SIG-M5 (cell line): ENCODE results near the gene PRM2.

Experiments
- DNase-seq: peaks from one replicate; lab custom pipeline; 2025; lab: John Stamatoyannopoulos, UW

PRM2 gene

DNA sequence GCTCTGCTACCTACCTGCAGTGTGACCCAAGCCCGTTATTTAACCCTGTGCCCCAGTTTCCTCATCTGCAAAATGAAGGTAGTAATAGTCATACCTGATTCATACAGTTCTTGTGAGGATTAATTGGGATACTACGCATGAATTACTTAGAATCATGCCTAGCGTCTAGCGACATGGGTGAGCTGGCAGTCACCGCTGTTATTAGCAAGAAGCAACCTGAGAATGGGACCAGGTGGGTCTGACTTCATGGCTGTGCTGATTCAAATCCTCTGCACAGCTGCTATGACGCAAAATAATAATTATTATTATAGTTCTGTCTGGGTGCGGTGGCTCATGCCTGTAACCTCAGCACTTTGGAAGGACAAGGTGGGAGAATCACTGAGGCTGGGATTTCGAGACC is 28.1 kb downstream of the PRM2 start:
- no peak for DNase-seq

DNA sequence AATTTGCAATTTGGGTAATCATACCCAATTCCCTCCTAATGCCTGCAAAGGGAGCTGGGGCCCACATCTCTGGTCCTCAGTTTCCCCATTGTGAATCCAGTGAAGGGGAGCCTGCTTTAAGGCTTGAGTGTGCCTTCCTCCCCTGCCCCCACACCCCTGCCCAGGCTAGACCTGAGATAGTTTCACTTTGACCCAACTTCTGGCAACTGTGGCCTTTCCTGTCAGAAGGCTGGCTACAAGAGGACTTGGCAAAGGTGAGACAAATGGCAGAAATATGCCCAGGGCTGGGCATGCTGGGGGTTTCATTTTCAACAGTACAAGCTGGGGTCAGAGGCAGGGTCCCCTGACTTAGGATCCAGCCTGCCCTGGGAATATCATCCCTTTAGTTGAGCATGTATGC is 30.3 kb downstream of the PRM2 start:
- no peak for DNase-seq

DNA sequence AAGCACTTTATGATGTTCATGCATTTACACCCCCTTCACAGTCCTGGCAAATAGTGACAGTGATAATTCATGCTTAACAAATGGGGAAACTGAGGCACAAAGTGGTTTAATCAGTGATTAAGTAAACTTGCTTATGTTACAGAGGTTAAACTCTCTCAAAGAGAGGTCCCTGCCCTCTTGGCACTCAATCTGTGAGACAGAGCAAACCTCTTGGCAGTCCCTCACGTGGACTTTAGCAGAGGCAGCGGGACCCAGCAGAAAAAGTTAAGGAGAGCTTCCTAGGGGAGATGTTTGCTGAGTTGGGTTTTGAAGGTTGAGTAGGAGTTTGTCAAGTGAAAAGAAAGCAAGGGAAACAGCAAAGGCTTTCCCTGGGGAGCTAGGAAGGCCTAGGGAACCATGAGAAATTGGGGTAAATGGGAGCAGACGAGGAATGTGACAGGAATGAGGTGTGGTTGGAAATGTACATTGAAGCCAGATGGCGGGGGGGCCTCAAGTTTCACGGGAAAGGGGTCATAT is 31.0 kb downstream of the PRM2 start:
- no peak for DNase-seq

DNA sequence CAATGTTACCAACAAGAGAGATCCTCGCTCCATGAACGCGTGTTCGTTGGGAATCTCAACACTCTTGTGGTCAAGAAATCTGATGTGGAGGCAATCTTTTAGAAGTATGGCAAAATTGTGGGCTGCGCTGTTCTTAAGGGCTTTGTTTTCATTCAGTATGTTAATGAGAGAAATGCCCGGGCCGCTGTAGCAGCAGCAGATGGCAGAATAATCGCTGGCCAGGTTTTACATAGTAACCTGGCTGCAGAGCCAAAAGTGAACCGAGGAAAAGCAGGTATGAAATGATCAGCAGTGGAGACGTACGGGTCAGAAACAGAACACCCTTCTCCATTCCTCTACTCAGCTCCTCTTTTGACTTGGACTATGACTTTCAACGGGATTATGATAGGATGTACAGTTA is 33.6 kb downstream of the PRM2 start:
- DNase-seq, result no peak

DNA sequence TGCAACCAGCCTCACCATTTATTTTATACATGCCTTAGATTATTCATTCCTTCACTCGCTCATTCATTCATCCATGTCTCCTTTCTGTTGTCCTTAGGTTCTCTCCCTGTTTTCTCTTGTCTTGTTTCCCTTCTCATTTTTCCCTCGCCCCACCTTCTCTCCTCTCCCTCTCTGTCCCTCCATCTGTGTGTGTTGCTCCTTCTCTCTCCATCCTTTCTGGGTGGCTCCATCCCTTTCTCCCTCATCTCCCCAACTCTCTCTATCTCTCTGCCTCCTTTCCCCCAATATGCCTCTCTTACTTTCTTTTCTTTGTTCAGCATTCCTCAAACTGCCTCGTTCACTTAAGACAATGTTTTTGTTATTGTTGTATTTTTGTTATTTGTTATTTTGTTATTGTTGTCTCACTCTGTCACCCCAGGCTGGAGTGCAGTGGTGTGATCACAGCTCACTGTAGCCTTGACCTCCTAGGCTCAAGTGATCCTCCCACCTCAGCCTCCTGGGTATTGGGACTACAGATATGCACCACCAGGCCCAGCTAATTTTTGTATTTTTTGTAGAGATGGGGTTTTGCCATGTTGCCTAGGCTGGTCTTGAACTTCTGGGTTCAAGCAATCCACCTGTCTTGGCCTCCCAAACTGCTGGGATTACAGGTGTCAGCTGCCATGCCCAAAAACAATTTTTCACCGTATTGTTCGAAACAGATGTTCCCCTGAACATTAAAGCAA is 34.6 kb downstream of the PRM2 start:
- no peak for DNase-seq

DNA sequence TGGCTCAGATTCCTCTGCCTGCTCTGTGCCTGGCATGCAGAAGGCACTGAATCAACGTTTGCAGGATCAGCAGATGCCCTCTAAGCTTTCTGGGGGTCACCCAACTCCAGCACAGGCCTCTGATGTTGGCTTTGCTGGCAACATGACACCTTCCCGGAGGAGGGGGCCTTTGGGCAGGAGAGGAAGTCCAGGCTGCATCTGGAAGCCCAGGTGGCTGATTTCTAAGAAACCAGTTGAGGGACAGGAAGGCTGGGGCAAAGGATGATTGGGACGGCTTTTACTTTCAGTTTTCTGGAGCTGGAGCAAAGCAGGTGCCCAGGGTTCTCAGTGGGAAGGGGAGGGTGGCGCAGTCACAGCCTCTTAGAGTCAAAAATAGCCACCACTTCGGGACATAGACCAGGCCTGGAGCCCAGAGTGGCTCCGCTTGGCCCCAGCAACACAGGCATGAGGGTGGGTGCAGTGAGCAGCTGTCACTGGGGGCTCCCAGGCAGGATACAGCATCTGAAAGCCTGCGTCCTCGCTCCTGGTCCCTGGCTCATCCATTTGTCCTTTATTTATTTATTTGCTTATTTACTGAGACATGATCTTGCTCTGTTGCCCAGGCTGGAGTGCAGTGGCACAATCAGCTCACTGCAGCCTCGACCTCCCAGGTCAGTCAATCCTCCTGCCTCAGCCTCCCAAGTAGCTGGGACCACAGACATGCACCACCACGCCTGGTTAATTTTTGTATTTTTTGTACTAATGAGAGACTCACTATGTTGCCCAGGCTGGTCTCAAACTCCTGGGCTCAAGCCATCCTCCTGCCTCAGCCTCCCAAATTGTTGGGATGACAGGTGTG is 35.4 kb downstream of the PRM2 start:
- no peak for DNase-seq

DNA sequence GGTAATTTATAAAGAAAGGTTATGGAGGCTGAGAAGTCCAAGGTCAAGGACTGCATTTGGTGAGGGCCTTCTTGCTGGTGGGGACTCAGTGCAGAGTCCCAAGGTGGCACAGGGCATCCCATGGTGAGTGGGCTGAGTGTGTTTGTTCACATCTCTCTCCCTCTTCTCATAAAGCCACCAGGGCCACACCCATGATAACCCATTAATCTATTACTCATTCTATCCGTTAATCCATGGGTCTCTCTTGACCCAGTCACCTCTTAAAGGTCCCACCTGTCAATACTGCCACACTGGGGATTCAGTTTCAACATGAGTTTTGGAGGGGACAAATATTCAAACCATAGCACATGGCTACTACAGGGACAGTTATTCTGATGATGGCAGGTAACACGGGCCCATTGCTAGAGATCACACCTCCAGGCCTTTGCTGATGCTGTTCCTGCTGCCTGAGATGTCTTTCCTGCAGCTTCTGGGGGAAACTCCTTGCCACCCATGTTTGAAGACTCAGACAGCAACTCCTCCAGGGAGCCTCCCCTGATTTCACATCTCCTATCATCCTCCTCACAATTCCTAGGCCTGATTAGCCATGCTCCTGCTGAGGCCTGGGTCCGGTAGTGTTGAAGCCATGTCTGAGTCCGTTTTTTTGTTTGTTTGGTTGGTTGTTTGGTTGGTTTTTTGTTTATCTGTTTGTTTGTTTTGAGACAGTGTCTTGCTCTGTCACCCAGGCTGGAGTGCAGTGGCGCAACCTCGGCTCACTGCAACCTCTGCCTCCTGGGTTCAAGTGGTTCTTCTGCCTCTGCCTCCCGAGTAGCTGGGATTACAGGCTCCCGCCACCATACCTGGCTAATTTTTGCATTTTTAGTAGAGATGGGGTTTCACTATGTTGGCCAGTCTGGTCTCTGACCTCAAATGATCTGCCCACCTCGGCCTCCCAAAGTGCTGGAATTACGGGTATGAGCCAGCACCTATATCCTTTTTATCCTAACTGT is 36.3 kb downstream of the PRM2 start:
- no peak for DNase-seq

DNA sequence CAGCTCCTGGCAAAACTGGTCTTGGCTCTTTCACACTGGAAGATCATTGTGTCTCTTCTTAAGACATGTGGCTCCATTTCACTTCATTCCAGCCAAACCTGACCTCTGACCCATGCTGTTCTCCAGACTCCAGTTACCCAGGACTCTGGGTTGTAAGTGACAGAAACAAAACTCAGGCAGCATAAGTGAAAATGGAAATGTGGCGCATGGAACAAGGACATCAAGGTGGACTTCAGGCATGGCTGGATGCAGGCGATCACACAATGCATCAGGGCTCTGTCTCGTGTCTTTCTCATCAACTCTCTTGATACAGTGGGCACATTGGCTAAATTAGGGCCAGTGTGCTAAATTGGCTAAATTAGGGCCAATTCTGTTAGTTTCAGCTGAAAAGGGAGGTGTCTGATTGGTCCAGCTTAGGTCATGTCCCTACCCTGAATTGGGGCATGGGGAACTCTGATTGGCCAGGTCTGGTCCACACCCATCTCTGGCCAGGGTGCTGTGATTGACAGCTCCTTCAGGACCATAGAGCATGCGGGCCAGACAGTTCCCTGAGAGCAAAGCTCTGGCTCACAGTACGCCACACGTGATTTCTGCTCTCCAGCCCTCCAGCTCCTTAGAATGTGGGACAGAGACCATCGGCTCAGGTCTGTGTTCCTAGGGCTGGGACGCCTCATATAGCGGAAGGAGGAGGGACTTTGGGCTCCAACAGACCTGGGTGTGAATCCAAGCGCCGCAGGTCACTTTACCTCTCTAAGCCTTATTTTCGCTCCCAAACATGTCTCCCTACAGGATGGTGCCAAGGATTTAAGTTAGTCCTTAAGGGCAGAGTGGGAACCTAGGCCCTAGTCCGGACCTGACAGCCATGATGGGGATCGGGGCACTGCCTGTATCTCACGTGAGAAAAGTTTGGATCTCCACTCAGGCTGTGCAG is 37.7 kb downstream of the PRM2 start:
- DNase-seq, result no peak

DNA sequence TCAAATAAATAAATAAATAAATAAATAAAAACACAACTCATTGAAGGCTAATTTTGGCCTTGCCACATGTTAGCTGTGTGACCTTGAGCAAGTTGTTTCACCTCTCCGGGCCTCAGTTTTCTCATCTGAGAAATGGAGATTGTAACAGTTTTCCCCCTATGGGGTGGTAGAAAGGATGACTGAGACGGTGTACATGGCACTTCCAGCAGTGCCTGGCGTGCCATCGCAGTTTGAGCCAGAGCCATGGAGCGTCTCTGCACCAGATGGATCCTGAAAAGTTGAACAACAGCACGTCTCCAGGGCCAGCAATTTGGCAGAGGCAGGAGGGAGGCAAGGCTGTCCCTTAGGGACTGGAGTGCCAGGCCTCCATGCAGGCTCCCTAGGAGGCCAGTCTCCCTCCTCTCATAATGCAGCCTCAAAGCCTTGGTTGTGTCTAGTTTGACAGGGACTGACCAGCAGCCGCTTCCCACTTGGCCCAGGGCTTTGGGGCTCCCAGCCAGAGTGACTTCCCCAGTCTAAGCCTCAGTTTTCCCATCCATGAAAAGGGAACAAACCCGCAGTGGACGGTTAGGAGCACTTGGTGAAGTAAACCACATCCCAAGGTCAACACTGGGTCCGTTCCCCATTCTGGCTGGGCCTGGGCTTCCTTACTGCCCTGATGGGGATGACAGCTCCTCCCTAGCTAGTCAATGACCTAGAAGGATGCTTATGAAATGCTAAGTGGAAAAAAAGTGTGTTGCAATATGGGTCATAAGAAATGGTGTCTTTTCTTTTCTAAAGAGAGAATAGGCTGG is 39.6 kb downstream of the PRM2 start:
- no peak for DNase-seq

DNA sequence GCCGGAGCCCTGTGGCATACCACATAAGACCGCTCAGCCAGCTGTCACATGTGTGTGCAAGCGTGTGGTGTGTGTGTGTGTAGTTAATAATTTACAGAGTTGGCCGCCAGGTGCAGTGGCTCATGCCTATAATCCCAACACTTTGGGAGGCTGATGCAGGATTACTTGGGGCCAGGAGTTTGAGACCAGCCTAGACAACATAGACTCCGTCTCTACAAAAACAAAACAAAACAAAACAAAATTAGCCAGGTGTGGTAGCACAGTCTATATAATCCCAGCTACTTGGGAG is 40.6 kb downstream of the PRM2 start:
- no peak for DNase-seq

DNA sequence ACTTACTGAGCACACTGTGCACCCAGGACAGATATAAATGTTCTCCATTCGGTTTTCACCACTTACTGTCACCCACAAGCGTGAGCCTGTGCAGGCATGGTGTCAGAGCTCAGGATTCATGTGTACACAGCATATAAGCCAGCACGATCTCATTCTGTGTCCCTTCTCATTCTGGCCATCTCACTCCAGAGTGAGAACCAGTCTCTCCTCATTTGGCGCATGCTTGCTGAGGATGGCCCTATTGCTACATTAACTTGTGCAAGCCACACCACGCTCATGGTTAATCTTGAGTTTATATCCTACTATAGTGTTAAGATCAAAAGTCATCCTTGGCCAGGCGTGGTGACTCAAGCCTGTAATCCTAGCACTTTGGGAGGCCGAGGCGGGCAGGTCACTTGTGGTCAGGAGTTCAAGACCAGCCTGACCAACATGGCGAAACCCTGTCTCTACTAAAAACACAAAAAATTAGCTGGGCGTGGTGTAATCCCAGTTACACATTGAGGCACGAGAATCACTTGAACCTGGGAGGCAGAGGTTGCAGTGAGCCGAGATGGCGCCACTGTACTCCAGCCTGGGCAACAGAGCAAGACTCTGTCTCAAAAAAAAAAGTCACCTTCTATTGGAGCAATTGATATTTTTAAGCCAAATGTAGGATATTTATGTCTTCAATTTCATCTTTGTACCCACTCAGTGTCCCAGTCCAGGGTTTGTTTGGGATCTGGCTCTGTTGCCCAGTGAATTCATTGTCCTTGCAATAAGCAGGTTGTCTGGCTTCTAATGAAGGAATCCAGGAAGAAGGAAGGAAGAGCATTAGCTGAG is 41.2 kb downstream of the PRM2 start:
- DNase-seq, result no peak

DNA sequence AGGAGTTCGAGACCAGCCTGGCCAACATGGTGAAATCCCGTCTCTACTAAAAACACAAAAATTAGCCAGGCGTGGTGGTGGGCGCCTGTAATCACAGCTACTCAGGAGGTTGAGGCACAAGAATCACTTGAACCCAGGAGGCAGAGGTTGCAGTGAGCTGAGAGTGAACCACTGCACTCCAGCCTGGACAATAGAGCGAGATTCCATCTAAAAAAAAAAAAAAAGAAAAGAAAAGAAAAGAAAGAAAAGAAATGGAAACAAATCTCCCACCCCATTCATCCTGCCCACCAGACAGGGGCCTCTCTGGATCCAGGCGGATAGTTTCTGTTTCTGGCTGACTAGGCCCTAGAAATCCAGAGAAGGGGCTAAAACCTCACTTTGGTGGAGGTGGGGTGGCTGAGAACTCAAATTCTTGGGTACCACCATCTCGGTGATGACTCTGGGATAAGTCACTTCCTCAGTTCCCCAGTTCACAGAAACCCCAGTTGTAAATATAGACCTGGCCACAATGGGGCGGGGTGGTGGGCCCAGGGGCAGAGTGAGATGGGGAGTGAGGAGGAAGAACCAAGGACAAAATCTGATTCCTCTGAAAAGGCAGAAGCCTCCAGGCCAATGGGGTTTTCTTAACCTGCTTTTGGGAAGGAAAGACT is 42.4 kb downstream of the PRM2 start:
- DNase-seq, result no peak

DNA sequence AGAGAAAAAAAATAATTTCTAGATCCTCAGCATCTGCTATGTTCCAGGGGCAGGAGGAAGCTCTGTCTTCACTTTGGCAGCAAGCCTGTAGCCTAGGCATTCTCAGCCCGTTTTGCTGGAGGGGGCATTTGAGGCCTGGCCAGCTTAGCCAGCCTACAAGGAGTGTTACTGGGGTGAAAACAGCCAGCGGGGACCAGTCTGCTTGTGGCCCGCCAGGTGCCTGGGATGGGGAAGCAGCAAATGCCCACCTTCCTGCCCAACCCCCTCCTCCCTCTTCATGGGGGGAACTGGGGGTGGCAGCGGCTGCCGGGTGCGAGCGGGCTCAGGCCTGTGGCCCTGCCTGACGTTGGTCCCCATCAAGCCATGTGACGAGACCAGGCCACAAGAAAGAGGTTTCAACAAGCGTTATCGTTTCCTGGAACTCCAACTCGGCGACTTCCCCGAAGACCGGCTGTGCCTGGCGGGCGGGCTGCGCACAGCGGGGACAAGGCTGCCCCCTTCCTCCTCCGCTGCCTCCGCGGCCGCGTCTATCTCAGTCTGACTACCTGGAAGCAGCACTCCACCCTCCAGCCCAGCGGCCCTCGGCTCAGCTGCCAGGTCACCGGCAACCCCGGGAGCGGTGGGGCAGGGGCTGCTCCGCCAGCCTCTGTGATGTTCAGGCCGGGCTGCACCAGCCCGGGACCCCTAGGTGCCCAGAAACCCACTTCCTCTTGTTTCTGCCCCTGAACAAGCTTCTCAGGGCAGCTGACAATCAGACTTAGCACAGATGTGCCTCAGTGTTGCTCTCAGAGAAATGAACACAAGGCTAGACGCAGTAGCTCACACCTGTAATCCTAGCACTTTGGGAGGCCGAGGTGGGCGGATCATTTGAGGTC is 43.2 kb downstream of the PRM2 start:
- no peak for DNase-seq

DNA sequence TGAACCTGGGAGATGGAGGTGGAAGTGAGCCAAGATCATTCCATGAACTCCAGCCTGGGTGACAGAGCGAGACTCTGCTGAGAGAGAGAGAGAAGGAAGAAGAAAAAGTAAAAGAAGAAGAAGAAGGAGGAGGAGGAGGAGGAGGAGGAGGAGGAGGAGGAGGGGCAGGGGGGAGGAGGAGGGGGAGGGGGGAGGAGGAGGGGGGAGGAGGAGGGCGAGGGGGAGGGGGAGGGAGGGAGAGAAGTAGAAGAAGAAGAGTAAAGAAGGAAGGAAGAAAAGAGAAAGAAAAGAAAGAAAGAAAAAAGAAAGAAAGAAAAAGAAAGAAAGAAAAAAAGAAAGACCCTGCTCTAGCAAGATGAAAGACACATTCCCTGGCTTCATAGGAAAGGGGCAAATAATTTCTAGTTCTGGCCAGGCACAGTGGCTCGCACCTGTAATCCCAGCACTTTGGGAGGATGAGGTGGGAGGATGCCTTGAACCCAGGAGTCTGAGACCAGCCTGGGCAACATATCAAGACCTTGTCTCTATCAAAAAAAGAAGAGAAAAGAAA is 43.9 kb downstream of the PRM2 start:
- DNase-seq, result no peak

DNA sequence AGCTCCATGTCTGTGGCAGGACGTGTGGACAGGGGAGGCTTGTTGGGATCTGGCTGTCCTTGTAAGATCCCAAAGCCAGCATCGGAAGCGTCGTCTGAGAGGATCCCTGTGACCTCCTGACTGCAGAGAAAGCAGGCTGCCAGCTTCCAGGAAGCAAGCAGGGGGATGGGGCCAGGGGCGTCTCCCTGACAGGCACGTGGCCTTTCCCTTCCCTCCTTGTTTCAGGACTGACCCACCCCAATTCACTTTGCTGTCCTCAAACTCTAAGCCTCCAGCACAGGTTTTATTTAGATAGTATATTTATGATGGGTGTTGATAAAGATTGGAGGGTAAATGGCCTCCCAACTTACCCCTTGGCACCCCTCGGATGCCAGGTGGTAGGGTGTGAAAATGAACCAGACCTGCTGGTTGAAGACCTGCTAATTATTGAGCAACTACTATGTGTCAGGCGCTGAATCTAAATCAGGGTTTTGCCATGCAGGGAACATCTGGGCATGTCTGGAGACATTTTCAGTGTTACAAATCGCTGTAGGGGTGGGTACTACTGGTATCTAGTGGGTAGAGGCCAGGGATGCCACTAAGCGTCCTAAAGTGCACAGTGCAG is 44.8 kb downstream of the PRM2 start:
- no peak for DNase-seq

DNA sequence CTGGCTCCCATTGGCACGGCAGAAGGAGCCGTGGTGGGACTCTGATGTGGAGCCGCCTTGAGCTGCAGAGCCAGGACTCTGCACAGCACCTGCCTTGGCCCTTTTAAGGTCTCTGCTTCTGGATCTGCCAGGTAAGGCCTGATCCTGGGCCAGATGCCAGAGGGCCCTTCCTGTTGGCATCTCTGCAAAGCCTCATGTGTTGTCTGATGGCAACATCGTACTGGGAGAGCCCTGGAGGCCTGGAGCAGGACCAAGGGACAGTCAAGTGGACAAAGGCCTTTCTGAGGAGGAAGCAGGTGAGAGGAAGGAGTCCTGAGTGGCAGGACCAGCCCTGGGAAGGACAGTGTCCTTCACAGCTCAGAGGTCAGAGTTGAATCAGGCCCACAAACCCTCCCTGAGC is 46.4 kb downstream of the PRM2 start:
- no peak for DNase-seq

DNA sequence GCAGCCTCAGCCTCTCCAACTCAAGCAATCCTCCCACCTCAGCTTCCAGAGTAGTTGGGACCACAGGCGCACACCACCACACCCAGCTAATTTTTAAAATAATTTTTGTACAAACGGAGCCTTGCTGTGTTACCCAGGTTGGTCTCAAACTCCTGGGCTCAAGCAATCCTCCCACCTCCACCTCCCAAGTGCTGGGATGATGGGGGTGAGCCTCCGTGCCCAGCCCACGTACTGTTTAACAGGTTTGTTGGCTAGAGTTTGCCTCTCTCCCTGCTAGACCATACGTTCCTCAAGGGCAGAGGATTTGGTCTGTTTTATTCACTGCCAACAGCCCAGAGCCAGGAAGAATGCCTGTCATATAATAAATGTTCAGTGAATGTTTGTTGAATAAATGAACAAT is 46.8 kb downstream of the PRM2 start:
- DNase-seq, result no peak
